HG03565 (cell line): ENCODE results near the gene CD4.
"Not testable (repeated sequence)": the region's sequence is repeated elsewhere in the genome, so short reads cannot be mapped to it uniquely, and the experiment has no call there.

Source experiments
- ATAC-seq: cut with Tn5 transposase; IDR thresholded peaks from one replicate; pipeline ENCODE4 v1.9.1; 2021; ENCODE audit warnings: mild to moderate bottlenecking, moderate library complexity; ENCODE audit not compliant: unreplicated experiment

The CD4 gene

DNA sequence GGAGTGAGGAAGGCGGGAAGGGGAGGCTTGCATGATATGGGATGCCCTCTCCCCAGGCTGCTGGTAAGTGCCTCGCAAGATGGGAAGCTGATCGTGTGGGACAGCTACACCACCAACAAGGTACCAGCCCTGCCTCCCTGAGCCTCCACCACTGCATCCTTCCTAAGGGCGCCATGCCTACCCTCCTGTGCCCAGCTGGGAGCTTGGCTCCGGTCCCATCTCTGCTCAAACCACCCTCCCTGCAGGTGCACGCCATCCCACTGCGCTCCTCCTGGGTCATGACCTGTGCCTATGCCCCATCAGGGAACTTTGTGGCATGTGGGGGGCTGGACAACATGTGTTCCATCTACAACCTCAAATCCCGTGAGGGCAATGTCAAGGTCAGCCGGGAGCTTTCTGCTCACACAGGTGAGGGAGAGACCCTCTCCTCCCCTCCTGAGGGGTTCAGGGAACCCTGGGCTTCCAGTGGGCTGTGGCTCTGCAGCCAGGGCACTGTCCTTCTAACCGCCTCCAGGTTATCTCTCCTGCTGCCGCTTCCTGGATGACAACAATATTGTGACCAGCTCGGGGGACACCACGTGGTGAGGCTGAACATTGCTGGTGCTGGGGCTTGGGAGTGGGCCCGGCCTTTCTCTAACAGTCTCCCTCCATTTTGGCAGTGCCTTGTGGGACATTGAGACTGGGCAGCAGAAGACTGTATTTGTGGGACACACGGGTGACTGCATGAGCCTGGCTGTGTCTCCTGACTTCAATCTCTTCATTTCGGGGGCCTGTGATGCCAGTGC, 54.0 kb downstream of the CD4 start:
- ATAC-seq = no peak

- no peak for ATAC-seq
These were observed 56.1 kb downstream of the CD4 start for GRCh38 chr12:6845395-6845794.

DNA sequence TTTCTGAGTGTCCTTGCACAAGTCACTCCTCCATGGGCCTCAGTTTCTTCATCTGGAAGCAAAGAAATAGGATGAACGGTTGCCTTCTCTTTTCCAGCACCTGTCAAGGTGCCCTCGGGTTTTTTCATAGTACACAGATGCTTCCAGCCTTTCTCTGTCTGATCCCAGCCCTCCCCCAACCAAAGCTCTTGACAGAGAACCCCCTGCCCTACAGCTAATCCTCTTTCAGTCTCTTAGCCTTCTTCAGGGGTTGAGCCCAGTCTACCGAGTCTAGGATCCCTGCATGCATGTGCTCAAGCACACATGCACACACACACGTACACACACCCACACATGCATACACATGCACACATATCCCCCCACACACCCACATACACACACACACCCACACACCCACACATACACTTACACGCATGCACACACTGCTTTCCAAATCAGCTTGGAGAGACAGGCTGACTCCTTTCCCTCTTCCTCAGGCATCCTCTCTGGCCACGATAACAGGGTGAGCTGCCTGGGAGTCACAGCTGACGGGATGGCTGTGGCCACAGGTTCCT, 57.1 kb downstream of the CD4 start:
- no peak for ATAC-seq

- no peak for ATAC-seq
These were observed 58.3 kb downstream of the CD4 start for GRCh38 chr12:6847676-6848075.

GRCh38 chr12:6849427-6849826, 60.1 kb downstream of the CD4 start:
- no peak for ATAC-seq

- ATAC-seq = no peak
These were observed 60.7 kb downstream of the CD4 start for GRCh38 chr12:6849976-6850560.

DNA sequence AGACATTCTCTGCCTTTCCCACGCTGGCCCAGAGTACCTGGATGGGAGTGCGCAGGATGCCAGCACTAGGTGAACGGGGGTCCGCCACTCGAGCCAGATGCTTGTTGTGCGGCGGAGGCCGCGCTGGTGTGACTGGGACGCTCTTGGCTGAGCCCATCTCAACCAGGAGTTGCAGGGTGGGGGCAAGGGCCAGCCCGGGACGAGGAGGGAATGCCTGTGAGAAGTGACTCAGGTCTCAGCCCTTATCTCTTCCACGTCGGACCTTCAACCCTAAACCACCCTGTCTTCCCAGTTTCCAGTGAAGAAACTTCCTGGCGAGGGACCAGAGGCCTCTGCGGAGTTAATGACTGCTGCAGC, 61.4 kb downstream of the CD4 start:
- ATAC-seq = no peak

- peak; percentile 48 for ATAC-seq
These were observed 62.0 kb downstream of the CD4 start, which contains the start of gene CDCA3 for GRCh38 chr12:6851153-6851920. Gene CDCA3, minus strand, starts transcription at chr12:6851286. Its CDS starts 334 bp downstream, at chr12:6850952.

DNA sequence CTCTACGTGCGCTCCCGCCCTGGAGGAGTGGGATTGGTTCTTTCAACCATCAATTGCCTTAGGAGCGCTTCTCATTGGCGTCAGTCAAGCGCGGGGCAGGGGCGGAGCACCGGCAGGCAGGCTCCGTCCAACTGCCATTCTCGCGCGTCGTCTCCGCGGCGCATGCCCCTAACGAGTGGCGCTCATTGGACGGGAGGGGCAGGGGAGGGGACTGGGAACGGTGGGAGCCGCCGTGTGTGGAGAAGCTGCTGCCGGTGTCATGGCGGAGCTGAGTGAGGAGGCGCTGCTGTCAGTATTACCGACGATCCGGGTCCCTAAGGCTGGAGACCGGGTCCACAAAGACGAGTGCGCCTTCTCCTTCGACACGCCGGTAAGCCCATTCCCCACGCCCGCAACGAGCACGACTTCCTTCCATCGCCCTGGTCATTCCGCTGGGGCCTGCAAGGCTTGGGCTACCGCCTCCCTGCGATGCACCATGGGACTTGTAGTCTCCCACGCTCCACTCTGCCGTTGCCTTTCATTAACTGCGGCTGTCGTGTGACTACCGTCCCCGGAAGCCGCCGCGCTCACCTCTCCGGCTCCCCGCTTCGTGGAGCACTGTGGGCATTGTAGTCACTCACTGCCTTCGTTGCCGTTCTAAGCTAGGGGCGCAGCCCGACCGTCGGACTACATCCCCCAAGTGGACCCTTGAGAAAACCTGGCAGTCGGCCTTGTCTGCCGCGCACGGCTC, 62.8 kb downstream of the CD4 start, which contains the start of gene USP5:
Gene USP5 (plus strand): TSS at position 230 of the 730 bp plus-strand sequence. CDS start 30 bp downstream, at position 260.
- ATAC-seq = peak; percentile 73

- ATAC-seq = no peak
These were observed 63.5 kb downstream of the CD4 start for GRCh38 chr12:6852651-6853354.

DNA sequence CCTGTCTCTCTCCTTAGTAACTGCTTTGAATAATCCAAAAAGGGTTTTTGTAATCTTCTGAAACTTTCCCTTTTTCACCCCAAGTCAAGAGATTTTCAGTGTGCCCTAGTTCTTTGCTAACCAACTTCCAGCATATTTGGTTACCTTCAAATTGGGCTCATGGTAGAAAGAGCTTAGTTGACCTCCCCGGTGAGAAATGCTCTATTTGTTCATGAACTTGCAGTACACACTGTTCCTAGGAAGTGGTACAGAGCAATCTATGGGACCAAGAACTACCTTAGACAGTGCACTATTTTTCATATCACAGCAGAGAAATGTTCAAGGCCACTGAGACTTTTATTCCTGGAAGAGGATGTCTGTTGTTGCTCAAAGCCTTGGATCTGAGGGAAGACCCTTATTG, 64.3 kb downstream of the CD4 start:
- no peak for ATAC-seq

- ATAC-seq = no peak
These were observed 64.7 kb downstream of the CD4 start for GRCh38 chr12:6854036-6854435.

DNA sequence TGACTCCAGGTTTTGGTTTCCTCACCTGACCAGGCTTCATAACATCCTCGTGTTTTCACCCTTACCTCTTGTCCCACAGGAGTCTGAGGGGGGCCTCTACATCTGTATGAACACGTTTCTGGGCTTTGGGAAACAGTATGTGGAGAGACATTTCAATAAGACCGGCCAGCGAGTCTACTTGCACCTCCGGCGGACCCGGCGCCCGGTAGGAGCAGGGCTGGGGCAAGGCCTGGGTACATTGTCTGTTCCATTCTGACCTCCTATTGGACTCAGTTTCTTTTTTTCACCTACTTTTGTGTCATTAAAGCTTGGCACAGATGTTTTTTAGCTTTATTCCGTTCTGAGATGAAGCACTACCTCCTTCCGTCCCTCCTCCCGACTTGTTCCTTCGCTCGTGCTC, 66.0 kb downstream of the CD4 start:
- ATAC-seq = no peak

GRCh38 chr12:6858799-6859198, 69.5 kb downstream of the CD4 start:
- ATAC-seq = no peak

DNA sequence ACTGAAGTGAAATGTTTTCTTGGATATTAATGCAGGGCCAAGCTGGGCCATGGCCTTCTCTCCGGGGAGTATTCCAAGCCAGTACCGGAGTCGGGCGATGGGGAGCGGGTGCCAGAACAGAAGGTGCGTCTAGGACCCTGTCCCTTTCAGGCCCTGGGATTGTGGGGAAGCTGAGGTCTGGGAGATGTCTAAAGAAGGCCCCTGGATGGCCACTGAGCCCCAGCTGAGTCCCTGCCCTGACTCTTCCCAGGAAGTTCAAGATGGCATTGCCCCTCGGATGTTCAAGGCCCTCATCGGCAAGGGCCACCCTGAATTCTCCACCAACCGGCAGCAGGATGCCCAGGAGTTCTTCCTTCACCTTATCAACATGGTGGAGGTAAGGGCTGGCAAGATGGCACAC, 70.8 kb downstream of the CD4 start:
- no peak for ATAC-seq

DNA sequence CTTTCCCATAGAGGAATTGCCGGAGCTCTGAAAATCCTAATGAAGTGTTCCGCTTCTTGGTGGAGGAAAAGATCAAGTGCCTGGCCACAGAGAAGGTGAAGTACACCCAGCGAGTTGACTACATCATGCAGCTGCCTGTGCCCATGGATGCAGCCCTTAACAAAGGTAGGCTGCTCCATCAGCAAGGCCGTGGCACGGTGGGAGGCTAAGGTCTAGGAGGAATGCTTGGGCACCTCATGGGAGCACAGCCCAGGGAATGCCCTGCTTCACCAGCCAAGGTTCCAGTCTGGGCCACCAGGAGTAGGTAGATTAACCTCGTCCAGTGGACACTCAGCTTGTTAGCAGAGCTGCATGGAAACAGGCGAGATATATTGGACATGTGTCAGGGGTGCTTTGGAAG, 71.6 kb downstream of the CD4 start:
- no peak for ATAC-seq

DNA sequence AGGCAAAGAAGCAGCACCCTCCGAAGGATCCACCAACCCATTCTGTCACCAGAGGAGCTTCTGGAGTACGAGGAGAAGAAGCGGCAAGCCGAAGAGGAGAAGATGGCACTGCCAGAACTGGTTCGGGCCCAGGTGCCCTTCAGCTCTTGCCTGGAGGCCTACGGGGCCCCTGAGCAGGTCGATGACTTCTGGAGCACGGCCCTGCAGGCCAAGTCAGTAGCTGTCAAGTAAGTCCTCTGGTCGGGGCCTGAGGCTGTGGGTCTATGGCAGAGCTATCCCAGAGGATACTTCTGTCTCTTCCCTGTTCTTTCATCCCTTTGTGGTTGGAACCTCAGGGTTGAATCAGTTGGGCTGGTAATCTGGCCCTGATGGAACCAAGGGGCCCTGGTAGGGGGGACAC, 72.1 kb downstream of the CD4 start:
- no peak for ATAC-seq

GRCh38 chr12:6863033-6863432, 73.7 kb downstream of the CD4 start:
- no peak for ATAC-seq

DNA sequence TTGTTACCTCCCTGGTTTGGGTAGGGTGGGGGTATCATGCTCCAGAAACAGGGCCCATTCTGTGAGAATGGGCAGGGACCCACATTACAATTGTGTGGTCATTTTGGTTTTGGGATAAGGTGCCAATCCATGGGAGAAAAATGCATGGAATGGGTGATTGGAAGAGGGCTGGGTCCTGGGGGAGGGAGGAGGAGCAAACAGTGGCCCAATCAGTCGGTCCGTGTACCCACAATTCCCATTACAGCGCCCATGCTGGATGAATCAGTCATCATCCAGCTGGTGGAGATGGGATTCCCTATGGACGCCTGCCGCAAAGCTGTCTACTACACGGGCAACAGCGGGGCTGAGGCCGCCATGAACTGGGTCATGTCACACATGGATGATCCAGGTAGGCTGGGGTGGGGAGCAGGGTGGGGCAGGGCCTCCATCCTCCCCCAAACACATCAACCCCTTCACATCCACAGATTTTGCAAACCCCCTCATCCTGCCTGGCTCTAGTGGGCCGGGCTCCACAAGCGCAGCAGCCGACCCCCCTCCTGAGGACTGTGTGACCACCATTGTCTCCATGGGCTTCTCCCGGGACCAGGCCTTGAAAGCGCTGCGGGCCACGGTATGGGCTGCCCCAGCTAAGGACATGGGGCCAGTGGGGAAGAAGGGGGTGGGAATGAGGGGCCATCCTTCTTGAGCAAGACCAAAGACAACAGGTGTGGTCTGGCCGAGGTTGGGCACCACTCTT, 74.4 kb downstream of the CD4 start:
- ATAC-seq = no peak

DNA sequence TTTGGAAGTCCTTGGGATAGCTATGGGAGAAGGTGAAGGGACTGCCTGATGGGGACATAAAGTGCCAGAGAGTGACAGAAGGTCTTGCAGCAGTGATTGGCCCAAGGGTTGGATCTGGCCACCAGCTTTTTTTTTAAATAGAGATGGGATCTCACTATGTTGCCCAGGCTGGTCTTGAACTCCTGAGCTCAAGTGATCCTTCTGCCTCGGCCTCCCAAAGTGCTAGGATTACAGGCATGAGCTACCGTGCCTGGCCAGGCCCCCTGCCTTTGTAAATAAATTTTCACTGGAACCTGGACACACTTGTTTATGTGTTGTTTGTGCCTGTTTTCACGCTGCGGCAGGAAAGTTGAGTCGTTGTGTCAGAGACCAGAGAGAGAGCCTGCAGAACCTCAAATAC, 76.0 kb downstream of the CD4 start:
- ATAC-seq = not testable (repeated sequence)
